GM19467 (cell line): Measurements from ENCODE around the gene RPS15.

Experiments used
- ATAC-seq: cut with Tn5 transposase; IDR thresholded peaks from one replicate; pipeline ENCODE4 v1.9.1; 2021; ENCODE audit warnings: mild to moderate bottlenecking, moderate library complexity; ENCODE audit not compliant: unreplicated experiment

The RPS15 gene

GRCh38 chr19:1438035-1438932 lies at the start of gene RPS15:
RPS15 (plus strand) TSS chr19:1438396; CDS start chr19:1438426, 30 bp downstream.
- ATAC-seq: peak; percentile 86

GRCh38 chr19:1388637-1389026 lies 49.6 kb upstream of the RPS15 start:
- no peak for ATAC-seq

DNA sequence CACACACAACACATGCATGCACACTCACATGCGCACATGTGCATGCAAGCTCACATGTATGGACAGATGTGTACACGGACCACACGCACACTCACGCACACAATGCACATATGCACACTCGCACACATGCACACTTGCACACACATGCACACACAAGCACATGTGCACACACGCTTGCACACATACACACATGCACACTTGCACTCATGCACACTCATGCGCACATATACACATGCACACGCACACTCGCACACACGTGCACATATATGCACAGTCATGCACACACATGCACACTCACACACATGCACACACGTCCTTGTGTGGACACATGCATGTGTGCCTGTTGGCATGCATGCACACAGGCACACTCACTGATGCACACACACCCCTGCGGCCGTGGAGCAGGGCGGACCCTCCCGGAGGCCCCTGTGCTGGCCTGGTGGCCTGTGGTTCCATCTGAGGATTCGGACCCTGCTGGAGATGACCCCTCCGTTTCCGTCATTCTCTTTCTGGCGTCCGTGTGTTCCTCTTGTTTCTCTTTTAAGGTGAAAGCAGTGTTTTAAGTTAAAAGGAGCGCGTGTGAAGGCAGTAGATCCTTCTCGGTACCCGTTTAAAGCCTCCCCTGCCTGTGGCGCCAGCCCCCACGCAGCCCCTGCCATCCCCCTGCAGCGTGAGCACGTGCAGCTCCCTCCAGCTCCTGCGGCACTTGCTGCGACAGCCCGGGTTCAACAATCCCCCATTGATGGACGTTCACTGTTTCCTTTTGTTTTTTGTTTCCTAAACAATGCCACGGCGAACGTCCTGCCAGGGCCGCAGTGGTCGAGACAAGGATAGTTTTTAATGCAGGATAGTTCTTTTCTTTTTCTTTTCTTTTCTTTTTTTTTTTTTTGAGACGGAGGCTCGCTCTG lies 48.9 kb upstream of the RPS15 start:
- ATAC-seq: no peak

DNA sequence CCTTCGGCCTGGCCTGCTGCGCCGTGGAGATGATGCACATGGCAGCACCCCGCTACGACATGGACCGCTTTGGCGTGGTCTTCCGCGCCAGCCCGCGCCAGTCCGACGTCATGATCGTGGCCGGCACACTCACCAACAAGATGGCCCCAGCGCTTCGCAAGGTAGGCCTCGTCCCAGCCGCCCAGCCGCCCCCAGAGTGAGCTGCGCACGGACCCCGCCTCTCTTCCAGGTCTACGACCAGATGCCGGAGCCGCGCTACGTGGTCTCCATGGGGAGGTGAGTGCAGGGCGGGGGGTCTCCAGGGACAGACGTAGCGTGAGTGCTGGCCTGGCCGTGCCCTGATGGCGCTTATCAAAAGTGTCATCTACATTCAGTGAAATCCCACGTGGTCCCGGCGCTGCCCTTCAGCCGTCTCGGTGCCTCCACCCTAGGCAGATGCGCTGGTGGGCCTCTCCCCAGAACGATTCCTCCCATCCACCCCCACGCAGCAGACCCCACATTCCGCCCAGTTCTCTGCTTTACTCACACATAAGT lies 47.2 kb upstream of the RPS15 start:
- ATAC-seq: no peak

GRCh38 chr19:1392407-1392806 lies 45.8 kb upstream of the RPS15 start:
- ATAC-seq: no peak

DNA sequence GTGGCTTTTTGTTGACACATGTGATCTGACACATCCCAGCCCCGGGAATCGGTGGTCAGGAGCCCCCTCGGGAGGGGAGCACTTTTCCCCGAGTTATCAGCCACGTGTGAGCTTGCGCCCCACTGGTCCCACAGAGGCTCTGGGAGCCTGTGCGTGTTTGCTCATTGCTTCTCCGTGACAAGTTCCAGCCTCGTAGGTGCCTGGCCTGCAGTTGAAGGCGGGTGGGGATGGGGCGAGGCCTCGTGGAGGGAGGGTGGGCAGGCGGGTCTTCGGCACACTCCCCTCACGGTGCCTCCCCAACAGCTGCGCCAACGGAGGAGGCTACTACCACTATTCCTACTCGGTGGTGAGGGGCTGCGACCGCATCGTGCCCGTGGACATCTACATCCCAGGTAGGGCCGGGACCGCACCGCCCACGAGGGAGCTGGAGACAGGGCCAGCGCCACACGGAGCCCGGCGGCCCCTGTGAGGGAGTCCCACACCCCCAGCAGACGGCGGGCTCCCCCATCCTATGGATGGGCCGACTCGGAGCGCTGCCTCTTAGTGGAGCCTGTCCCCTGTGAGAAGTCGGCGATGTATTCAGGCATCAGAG lies 45.2 kb upstream of the RPS15 start:
- ATAC-seq: no peak

DNA sequence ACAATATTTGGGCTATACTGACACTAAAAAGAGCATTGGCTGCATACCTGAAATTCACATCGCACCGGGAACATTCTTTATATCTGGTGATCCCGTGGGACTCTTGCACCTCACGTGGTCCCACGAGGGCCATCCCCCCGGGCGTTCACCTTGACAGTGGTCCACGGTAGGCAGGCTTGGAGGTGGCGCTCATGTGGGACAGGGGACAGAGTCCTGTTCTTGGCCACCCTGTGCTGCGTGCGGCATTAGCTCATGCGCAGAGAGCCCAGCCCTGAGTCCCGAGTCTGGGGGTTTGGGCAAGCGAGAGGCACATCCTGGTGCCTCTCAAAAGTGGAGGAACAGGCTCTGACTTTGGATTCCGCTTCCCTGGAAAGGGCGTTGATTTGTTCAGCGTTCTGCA lies 44.4 kb upstream of the RPS15 start:
- no peak for ATAC-seq

DNA sequence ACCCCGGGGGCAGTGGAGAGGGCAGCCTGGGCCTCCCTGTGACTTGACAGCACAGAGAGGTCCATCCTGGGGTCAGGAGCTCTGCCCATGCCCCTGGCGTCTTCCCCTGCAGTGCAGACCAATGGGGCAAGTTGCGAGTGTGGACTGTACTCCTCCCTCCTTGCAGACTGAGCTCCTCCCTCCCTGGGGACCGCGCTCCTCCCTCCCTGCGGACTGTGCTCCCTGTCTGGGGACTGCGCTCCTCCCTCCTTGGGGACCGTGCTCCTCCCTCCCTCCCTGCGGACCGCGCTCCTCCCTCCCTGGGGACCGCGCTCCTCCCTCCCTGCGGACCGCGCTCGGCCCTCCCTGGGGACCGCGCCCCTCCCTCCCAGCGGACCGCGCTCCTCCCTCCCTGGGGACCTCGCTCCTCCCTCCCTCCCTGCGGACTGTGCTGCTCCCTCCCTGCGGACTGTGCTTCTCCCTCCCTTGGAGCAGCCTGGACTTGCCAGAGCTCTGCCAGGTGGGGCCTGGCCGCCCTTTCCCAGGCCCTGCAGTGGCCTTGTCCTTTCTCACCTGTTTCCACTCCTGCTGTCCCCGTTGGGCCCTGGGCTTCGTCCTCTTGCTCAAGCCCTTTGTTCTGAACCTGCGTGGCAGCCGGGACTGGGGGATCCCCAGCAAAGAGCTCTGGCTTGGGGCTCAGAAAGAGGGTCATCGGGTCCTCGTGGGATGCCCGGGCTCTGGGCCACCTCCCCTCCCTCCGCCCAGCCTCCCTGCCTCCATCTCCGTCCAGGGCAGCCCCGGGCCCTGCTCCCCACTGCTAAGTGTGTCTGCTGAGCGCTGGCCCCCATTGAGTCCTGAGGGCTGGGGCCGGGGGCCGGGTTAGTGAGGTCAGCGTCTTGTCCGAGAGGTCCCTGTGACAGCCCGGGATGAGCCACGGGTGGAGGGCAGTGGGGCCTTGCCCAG lies 43.7 kb upstream of the RPS15 start:
- no peak for ATAC-seq

GRCh38 chr19:1395194-1396018 lies 42.8 kb upstream of the RPS15 start:
- no peak for ATAC-seq

GRCh38 chr19:1396019-1396767 lies 42.0 kb upstream of the RPS15 start:
- ATAC-seq: no peak

DNA sequence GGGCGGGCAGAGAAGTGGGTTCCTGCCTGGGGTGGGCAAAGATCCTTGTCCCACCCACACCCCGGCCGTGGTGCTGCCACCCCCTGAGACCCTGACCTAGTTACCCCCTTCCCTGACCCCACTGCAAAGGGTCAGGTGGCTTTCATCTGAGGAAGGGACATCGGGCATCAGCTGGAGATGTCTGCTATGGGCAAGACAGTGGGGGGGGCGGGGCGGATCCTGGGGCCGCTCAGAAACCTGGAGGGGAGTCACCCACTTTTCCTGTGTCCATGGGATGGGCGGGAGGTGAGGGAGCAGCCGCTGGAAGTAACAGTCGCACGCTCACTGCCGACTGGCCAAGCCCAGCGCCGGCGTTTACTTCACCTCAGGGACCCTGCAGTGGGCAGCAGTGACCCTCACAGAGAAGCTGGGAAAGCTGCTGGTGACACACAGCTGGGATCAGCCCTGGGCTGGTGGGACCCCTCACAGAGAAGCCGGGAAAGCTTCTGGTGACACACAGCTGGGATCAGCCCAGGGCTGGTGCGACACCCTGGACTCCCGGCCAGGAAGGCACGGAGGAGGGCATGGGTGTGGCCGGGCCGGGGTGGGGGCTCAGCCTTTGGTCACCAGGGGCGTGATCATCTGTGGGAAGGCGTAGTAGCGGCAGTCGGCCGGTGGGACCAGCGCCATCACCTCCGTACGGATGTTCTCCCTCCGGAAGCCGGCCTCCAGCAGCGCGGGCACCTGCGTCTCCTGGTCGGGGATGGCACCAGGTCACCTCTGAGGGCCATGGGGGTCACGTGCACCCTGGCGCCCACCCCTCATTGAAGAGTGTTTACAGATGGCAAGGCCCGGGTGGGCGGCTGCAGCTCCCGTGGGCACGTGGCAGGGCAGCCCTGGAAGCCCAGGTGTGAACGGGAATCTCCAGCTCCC lies 41.2 kb upstream of the RPS15 start:
- no peak for ATAC-seq

DNA sequence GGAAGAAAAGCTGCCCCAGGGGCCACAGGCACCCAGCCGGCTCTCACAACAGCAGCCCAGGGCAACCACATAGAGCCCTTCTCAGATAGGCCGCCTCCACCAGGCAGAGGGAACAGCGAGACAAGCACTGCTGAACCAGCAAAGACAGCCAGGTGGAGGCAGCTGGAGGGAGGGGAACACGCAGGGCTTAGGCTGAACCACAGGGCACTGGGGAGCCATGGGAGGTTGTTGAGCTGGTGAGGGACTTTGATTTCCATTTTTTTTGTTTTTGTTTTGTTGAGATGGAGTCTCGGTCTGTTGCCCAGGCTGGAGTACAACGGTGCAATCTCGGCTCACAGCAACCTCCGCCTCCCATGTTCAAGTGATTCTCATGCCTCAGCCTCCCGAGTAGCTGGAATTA lies 40.4 kb upstream of the RPS15 start:
- ATAC-seq: no peak

- ATAC-seq: no peak
Measured at GRCh38 chr19:1399079-1399478, 39.1 kb upstream of the RPS15 start.

DNA sequence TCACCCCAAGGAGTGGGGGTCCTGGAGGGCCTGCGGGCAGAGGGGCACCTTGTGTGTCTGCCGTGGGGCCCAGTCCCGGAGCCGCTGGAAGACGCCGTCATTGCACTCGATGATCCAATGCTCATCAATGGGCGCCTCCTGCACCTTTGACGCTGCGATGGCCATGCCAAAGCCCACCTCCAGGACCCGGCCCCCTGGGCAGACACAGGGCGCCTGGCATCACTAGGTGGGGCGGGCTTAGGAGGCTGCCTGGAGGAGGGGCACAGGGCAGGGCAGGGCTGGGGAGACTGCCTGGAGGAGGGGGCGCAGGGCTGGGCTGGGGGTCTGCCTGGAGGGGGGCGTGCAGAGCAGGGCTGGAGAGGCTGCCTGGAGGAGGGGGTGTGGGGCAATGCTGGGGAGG lies 38.5 kb upstream of the RPS15 start:
- ATAC-seq: no peak

GRCh38 chr19:1400281-1401137 lies 37.7 kb upstream of the RPS15 start:
- ATAC-seq: no peak

DNA sequence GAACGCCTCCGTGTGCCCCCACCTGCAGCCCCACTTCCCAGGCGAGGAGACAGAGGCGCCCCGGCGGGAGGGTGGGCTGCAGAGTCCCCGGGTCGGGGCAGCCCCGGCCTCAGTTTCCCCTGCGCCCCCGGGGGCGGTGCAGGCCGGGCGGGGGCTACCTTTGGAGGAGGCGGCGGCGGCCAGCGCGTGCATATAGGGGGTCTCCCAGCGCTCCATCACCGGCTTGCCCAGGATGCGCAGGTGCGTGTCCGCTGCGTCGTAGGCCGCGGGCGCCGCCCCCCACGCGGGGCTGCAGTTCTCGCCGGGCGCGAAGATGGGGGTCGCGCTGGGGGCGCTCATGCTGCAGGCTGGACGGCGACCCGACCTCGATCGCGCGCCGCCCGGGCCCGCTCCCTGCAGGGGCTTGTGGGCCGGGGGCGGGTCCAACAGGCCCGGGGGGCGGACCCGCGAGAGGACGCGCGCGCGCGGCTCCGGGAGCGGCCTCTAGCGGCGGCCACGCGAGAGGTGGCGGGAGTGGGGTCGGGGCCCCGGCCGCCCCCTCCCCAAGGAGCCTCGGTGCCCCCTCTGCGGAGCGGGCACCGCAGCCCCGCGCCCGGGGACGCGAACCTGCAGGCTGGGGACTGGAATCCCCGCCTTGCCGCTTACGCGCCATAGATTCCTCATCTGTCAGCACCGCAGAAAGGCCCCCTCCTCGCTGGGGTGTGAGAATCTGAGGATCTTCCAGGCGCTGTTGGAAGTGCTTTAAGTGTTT lies 36.9 kb upstream of the RPS15 start, which contains the start of gene GAMT:
GAMT (minus strand) TSS at position 405 of the 751 bp plus-strand sequence; CDS start at position 339, 66 bp downstream.
- no peak for ATAC-seq
